T-helper 1 cell treated with Interleukin-12 subunit alpha and Interleukin-12 subunit beta and Interleukin-4 antibody, amounts not matched to agents 30 ng/mL and 1 ng/mL, for 36 hours (primary cell): Measurements from ENCODE around the gene RNF128. TPM values are rescaled to one million over a fixed set of nuclear protein-coding genes. Genes with fewer than 3 reads are reported as not detected.

Experiments used
- intact Hi-C: fragments of 100-400 bp; cut with micrococcal nuclease; formaldehyde crosslinking; loops from one replicate; pipeline ENCODE4 v1.15.1; 2024
- total RNA-seq: library from RNA; stranded (reverse); gene quantifications from 2 replicates; pipeline ENCODE4 v1.2.3, GENCODE V29; 2022

Gene RNF128
- total RNA-seq, result not detected in 2 replicates

GRCh38 chrX:106726485-106727437 is at the start of gene RNF128:
RNF128 (plus strand) TSS chrX:106726701; CDS start chrX:106726914, 213 bp downstream.
- intact Hi-C loops, result loop anchor here (5.0 kb wide), 1 partner anchor 244 kb away; no protein-coding TSS in a partner anchor

- intact Hi-C loops, result no loop called here
These were observed 45.8 kb upstream of the RNF128 start for GRCh38 chrX:106680716-106681115.

GRCh38 chrX:106684207-106684606 is 42.3 kb upstream of the RNF128 start:
- intact Hi-C loops, result no loop called here

GRCh38 chrX:106692425-106693065 is 34.0 kb upstream of the RNF128 start:
- intact Hi-C loops, result no loop called here

- intact Hi-C loops, result no loop called here
These were observed 30.0 kb upstream of the RNF128 start for GRCh38 chrX:106696502-106696901.

GRCh38 chrX:106698693-106699092 is 27.8 kb upstream of the RNF128 start:
- intact Hi-C loops, result no loop called here

GRCh38 chrX:106702636-106703035 is 23.9 kb upstream of the RNF128 start:
- intact Hi-C loops, result no loop called here

GRCh38 chrX:106706466-106706865 is 20.0 kb upstream of the RNF128 start:
- intact Hi-C loops, result no loop called here

GRCh38 chrX:106707771-106708454 is 18.6 kb upstream of the RNF128 start:
- intact Hi-C loops, result no loop called here

- intact Hi-C loops, result no loop called here
These were observed 15.7 kb upstream of the RNF128 start for GRCh38 chrX:106710771-106711170.

- intact Hi-C loops, result no loop called here
These were observed 15.1 kb upstream of the RNF128 start for GRCh38 chrX:106711375-106711774.

- intact Hi-C loops, result no loop called here
These were observed 10.5 kb upstream of the RNF128 start for GRCh38 chrX:106716004-106716403.

GRCh38 chrX:106716463-106716862 is 10.0 kb upstream of the RNF128 start:
- intact Hi-C loops, result no loop called here

- intact Hi-C loops, result no loop called here
These were observed 7.8 kb upstream of the RNF128 start for GRCh38 chrX:106718709-106719108.

- intact Hi-C loops, result loop anchor here (5.0 kb wide), 1 partner anchor 244 kb away; no protein-coding TSS in a partner anchor
These were observed 570 bp upstream of the RNF128 start for GRCh38 chrX:106725931-106726330.

- intact Hi-C loops, result loop anchor here (5.0 kb wide), 1 partner anchor 246 kb away; no protein-coding TSS in a partner anchor
These were observed 1.8 kb downstream of the RNF128 start for GRCh38 chrX:106728337-106728736.

GRCh38 chrX:106730401-106730800 is 3.9 kb downstream of the RNF128 start:
- intact Hi-C loops, result no loop called here

GRCh38 chrX:106731590-106731989 is 5.1 kb downstream of the RNF128 start:
- intact Hi-C loops, result no loop called here

GRCh38 chrX:106734827-106735226 is 8.3 kb downstream of the RNF128 start:
- intact Hi-C loops, result no loop called here

- intact Hi-C loops, result no loop called here
These were observed 13.8 kb downstream of the RNF128 start for GRCh38 chrX:106740193-106740780.

GRCh38 chrX:106742193-106742592 is 15.7 kb downstream of the RNF128 start:
- intact Hi-C loops, result no loop called here
